ENCODE data around the gene STK4.

STK4 gene

GRCh38 chr20:44966030-44966961 lies at the start of gene STK4:
Gene STK4, plus strand, starts transcription at chr20:44966512. Its CDS starts 57 bp downstream, at chr20:44966569.
- peak; percentile 20 for DNase-seq

- DNase-seq, result no peak
These were observed 49.7 kb upstream of the STK4 start for GRCh38 chr20:44916586-44916985.

- DNase-seq, result no peak
These were observed 48.9 kb upstream of the STK4 start for GRCh38 chr20:44917399-44917798.

- no peak for DNase-seq
These were observed 48.0 kb upstream of the STK4 start for GRCh38 chr20:44918342-44918741.

GRCh38 chr20:44918761-44919160 lies 47.6 kb upstream of the STK4 start:
- no peak for DNase-seq

- DNase-seq, result no peak
These were observed 44.9 kb upstream of the STK4 start for GRCh38 chr20:44921447-44921846.

- DNase-seq, result no peak
These were observed 41.8 kb upstream of the STK4 start for GRCh38 chr20:44924541-44924940.

- no peak for DNase-seq
These were observed 37.7 kb upstream of the STK4 start for GRCh38 chr20:44928595-44928994.

GRCh38 chr20:44930517-44931168 lies 35.7 kb upstream of the STK4 start:
- DNase-seq, result no peak

GRCh38 chr20:44931911-44932310 lies 34.4 kb upstream of the STK4 start:
- no peak for DNase-seq

- DNase-seq, result no peak
These were observed 33.4 kb upstream of the STK4 start for GRCh38 chr20:44932916-44933315.

- no peak for DNase-seq
These were observed 29.8 kb upstream of the STK4 start for GRCh38 chr20:44936510-44936909.

GRCh38 chr20:44938637-44939036 lies 27.7 kb upstream of the STK4 start:
- no peak for DNase-seq

GRCh38 chr20:44941120-44941691 lies 25.1 kb upstream of the STK4 start:
- no peak for DNase-seq

GRCh38 chr20:44942264-44942973 lies 23.9 kb upstream of the STK4 start:
- no peak for DNase-seq

- DNase-seq, result no peak
These were observed 22.5 kb upstream of the STK4 start for GRCh38 chr20:44943828-44944227.

- DNase-seq, result no peak
These were observed 21.1 kb upstream of the STK4 start for GRCh38 chr20:44945261-44945660.

GRCh38 chr20:44946271-44946852 lies 19.9 kb upstream of the STK4 start:
- DNase-seq, result no peak

GRCh38 chr20:44948107-44948506 lies 18.2 kb upstream of the STK4 start:
- no peak for DNase-seq

GRCh38 chr20:44948513-44948912 lies 17.8 kb upstream of the STK4 start:
- DNase-seq, result no peak

GRCh38 chr20:44950368-44950767 lies 15.9 kb upstream of the STK4 start:
- DNase-seq, result no peak

GRCh38 chr20:44952731-44953130 lies 13.6 kb upstream of the STK4 start:
- no peak for DNase-seq

GRCh38 chr20:44954211-44954610 lies 12.1 kb upstream of the STK4 start:
- no peak for DNase-seq
